ENCODE measurements around the gene NOTCH3.

The NOTCH3 gene

DNA sequence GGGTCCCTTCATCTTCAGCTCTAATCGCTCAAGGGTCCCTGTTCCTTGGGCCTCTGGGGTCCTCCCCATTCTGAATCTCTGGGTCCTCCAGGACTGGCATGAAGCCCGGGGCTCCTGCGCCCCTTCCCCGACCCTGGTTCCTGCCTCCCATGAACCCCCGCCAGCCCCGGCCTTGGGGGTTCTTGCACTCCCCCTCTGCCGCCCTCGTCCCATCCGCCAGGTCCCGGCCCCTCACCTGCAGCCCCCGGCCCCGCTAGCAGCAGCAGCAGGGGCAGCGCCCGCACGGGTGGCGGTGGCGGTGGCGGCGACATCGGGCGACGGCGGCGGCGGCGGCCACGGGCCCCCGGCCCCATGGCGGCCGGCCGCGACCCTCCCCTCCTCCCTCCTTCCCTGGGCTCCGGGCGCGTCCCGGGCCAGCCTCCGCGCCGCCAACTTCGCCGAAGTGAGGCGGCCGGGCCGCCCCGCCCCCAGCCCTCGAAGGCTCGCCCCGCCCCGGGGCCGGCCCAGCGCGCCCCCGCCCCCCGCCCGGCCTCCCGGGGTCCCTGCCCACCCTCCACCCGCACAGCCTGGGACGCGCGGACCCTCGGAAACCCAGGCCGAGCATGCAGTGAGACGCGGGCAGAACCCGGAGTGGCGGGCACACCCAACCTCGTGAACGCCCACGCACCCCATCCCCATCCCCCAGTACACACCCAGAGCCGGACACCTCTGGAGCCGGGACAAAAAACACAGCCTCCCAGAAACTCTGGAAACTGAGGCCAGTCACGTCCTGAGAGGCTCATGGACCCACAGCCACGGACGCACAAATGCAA lies at the start of gene NOTCH3:
NOTCH3 (minus strand) TSS at position 443 of the 812 bp plus-strand sequence; CDS start at position 353, 90 bp downstream.
- DNase-seq = no peak

DNA sequence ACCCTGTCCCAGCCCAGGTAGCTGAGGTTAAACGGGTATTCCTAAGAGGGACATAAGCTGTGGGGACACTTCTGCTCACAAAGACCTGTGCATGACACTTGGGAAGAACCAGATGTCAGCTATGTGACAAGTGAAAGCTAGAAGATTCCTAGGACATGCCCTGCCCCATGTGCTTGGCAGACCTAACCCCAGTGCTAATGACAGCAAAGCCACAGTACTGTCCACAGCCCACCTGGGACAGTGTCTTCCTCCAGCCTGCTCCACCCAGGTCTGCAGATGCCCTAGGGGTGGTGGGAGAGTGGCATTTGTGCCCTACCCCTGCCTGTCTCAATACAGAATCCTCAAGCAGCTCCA lies 49.8 kb upstream of the NOTCH3 start:
- DNase-seq = no peak

DNA sequence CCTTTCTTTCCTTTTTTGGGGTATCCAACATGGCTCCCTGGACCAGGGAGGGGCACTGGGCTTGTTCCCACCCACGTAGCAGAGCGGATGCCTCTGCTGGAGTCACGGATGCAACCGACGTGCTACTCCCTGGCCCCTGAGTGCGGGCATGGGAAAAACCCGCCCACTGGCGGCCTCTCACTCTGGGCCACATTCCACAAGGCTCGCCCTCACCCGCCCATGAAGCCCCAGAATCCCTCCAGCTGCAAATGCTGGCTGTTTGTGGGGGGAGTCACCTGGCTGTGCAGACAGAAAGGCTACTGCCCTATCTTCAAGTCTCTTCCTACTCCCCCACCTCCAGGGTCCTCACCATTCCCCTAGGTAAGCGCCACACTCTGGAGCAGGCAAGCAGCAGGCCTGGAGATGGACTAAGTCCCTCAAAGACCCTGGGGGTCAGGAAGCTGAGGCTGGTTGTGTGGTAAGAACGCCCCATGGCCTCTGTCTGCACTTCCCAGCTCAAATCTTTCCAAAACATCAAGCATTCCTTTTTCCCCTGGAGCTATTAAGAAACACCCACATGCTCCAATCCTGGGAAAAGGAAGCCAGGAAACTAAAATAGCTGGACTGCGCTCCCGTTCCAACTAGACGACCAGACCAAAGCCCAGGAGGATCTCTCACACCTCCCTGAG lies 49.3 kb upstream of the NOTCH3 start:
- DNase-seq = no peak

DNA sequence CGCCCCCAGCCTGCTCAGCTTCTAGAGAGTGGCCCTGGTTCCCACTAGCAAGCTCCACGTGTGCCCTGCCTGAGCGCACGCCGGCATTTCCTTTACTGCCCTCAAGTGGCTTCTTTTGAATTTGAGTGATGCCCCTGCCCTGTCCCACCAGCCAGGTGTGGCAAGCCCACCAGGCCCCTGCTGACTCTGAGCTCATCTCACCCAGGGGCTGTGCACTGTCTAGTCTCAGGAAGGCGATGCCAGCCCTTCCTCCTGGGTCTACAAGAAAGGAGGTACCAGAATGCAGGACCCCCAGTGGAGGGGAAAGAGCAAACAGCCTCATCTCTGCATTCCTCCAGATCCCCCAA lies 48.7 kb upstream of the NOTCH3 start:
- DNase-seq = no peak

DNA sequence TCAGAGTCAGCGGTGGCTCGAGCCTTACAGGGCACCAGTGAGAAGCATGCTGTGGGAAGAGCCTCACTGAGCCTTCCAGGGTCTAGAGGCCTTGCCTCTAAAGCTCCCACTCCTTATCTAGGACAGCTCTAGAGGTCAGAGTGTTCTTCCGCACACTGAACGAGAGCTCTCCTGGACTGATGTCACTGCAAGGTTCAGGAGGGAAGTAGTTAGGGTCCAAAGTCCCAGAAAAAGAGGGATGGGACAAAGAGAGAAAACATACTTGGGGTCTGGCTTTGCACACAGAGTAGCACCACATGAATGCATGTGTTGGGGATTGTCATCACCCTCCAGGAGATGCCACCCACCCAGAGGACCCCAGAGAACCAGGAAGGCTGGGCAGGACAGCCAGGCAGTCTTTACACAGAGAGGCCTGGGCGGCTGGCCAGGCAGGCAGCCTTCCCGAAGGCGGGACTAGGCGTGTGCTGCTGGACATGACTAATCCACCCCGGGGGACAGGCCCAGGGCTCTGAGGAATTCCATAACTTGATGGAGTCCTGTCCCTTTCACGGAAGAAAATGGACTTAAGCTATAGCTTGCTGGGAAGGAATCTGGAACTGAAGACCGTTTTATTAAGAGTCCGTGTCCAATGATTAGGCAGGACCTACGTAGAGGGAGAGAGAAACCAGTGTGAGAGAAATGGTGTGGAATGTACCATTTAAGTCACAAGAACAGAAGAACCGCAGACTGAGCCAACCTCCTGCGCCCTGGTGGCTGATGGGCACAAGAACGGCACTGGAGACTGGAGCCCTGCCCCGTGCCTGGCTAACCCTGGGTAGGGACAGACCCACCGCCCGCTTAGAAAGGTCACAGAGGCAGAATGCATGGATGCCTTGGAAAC lies 48.1 kb upstream of the NOTCH3 start:
- no peak for DNase-seq

DNA sequence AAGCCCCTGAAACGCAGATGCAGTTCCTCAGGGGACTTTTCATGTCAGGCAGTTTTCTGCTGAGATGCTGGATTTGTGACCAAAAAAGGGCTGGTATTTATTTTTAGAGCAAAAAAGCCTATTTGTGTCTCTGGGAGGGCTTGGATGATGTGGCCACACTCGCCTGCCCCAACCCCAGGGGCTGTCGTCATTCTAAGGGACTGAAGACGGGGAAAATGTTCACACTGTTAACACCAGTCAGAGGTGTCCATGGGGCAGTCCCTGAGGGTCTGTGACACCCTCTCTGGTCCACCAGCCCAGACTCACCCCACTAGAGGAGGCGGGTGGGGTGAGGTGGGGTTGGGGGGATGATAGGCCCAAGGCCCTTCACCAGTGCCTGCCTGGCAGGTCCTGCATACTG lies 47.3 kb upstream of the NOTCH3 start:
- DNase-seq = no peak

DNA sequence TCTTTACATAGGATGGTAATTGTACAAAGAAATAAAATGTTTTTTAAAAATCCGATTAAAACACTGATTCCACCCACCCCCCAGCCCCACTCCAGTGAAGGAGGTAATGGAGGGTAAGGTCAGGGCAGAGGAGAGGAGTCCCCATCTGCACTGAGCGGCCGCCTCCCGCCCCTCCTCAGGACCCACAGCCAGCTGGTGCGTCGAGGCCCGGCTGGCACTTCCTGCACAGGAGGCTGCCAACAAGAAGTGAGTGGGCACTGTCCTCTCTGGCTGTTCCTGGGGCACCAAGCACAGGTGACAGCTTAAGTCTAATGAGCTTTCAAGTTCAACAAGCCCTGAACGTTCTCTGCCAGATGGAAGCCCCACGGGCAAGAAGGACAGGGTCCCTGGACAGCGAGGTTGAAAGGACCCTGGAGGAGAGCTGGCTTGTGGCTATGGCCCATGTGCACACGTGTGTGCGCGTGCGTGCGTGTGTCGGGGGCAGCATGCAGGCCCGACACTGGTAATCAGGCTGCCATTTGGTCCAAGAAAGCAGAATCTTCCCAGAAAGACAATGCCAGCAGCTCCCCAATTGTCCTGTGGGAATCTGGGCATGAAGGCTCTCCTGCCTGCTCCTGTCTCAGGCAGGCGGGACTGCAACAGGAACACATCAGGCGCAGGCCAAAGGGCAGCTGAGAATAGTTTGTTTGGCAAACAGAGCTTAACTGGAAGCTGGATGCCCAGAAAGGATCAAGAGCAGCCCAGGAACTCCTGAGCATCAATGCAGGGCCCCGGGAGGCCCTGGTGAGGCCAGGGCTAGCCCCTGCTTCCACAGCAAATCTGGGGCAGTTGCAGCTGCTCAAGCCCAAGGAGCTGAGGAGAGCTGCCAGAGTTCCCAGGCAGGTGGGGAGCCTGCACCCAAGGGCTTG lies 46.6 kb upstream of the NOTCH3 start:
- no peak for DNase-seq

DNA sequence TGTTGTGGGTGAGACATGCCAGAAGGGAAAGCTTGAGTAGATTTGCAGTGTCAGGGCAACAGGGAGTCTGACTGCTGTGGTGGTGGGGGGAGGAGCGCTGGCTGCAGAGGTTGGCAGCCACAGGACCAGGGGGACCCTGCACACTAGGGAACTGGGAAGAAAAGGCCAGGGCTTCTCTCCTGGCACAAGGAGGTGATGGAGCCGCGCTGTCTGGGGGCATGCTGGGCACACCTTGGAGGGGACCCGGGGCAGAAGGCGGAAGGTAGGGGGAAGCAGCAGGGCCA lies 45.3 kb upstream of the NOTCH3 start:
- no peak for DNase-seq

DNA sequence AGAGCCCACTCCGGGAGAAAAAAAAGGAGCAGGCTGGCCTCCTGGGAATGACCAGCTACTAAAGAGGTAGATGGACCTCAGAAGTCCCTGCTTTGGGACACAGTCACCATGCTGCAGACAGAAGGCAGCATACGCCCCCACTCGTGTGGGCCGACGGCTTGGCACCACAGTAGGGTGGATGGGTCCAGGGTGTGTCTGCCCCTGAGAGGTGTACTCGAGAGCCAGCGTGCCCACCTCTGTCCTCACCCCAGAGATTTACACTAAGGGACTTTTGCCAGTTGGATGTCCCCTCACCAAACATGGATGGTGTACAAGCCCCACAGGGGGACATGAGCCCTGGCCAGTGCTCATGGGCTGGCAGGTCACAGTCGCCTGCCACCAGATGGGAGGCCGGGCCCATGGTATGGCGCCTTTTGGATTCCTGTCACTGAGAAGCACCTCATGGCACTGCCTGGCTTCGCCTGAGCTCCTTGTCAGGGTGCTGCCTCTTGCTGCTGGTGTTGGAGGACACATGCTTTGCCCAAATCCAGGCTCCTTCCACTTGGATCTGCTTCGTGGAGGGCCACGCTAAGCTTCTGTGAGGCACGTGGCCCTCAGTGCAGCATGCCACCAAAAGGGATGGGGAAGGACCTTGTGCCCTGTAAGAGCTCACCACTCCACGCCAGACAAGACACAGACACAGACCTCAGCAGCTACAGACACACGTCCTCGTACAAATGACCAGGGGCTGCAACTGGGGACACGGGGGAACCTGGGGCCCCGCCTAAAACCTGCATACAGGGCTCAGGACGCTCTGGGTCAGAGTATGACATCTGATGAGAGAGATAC lies 44.8 kb upstream of the NOTCH3 start:
- no peak for DNase-seq

DNA sequence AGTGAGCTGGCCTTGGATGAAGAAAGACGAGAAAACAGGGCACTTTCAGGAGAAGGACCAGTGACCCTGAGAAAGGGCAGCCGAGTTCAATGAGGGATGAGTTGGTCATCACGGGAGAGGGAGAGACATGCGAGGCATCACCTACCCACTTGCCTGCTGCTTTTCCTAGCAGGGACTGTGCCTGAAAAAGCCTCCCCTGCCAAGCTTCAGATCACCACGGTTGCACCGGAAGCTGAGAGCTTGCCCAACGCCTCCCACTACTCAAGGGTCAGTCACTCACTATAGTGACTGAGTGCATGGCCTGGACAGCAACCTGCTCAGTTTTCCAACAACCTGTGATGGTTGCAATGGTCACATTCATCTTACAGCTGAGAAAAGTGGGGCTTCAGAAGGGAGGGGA lies 44.0 kb upstream of the NOTCH3 start:
- no peak for DNase-seq

DNA sequence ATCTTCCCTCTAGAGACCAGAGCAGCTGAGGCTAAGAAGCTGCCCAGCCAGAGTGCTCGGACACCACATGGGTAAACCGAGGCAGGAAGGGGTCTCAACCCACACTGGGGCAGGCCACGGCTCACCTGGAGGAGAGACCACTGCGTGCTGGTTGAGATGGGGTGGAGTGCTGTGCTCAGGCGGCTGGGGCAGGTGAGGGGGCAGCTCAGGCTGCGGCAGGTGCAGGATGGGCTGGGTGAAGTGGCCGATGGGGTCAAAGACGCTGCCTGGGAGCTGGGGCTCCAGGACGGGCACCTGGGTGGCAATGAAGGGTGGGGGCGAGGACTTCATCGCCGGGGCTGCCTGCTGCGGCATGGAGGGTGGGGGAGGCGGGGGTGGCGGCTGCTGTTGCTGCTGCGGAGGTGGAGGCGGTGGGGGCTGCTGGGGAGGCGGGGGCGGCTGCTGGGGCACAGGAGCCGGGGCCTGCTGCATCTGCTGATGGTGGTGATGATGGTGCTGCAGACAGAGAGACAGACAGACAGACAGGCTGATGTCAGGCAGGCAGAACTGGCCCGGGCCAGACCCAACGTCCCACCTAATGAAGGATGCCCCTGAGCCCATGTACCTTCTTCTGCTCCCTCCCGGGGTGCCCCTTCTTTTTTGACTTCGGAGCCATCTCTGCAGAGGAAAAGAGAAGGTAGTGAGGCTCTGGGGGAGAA lies 43.5 kb upstream of the NOTCH3 start:
- no peak for DNase-seq

DNA sequence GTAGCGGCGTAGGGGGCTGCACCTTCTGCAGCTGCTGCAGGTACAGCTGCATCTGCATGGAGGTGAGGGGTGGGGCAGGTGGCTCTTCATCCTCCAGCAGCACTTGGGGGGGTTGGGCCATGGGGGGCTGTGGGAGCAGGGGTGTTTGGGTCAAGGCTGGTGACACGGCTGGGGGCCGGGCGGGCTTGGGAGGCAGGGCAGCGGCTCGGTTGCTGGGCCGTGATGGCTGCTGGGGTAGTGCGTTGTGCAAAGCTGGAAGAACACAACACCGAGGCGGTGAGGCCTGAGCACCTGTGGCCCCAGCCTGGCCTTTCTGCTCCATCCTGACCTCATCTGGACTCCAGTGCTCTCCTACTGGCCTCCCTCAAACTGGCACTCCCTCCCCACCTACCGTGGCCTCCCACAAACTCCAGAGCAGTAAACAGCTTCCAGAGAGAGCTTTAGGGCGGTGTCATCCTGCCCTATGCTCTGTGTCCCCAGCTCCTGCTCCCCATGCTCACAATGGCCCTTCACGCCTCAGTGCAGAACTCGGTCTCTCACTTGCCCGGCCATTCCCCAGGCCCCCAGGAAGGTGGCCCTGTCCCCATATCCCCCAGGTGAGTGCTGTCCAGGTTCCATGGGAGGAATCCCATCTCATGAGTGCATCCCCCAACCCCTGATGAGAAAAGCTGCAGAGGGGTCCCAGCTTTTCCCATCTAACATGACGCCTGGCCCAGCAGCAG lies 42.6 kb upstream of the NOTCH3 start:
- no peak for DNase-seq

DNA sequence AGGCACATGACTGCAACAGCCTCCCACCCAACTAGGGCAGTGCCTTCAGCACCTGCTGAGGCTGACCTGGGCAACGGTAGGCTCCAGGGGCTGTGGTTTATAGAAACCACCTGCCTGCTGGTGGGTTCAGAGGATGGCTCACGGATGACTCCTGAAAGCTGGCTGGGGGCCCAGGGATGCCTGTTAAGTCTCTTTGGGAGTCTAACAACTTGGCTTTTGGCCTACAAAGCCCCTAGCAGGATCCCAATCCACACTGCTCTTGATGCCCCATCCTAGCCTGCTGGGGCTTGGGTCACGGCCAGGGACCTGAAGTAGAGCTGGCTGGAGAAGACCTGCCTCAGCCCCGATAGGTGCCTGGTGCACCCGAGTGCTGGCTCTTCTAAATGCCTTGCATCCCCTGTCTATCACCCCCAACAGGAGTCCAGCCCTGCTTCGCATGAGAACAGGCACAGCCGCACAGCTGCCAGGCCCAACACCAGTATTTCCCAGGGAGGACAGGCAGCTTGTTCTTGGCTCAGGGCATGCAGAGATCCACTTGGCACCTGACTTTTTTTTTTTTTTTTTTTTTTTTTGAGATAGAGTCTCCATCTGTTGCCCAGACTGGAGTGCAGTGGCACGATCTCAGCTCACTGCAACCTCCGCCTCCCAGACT lies 40.6 kb upstream of the NOTCH3 start:
- no peak for DNase-seq

DNA sequence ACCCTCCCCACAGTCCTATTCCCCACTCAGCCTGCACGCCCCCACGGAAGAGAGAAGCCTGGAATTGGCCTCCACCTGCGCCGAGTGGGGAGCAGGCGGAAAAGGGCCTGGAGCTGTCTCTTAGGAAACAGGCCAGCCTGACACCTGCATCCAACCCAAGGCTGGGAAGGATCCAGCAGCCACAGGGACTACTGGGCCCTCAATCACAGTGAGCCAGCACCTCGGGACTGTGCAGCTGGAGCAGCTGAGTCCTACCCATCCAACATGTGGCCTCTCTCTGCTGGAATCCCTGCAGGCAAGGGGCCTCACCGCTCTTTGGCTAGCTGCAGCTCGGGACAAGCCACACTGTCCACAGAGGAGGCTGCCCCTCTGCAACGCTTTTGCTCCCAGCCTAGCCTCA lies 39.7 kb upstream of the NOTCH3 start:
- DNase-seq = no peak

DNA sequence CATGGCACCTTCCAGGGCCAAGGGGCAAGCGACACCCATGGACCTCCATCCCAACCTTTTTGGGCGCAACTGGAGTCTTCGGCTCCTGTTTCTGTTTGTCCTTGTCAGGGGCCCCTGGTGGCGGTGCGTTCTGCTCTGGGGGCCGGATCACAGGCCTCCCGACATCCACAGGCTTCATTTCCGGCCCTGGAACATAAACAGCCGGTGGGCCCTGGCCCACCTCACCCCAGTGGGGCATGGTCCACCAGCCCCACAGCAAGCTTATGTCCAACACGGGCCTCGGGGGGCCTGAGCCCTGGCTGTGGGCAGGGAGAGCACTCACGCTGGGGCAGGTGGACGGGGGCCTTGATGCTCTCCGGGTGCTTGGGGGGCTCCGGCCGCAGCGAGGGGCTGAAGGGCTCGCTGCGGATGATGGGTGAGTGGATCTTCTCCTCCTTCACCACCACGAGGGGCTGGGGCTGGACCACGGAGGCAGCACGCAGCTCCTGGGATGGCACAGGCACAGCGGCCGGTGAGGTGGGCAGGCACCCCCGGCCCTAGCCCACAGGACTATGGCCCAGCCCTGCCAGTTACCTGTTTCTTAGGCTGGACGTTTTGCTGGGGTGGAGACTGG lies 38.6 kb upstream of the NOTCH3 start:
- DNase-seq = no peak

DNA sequence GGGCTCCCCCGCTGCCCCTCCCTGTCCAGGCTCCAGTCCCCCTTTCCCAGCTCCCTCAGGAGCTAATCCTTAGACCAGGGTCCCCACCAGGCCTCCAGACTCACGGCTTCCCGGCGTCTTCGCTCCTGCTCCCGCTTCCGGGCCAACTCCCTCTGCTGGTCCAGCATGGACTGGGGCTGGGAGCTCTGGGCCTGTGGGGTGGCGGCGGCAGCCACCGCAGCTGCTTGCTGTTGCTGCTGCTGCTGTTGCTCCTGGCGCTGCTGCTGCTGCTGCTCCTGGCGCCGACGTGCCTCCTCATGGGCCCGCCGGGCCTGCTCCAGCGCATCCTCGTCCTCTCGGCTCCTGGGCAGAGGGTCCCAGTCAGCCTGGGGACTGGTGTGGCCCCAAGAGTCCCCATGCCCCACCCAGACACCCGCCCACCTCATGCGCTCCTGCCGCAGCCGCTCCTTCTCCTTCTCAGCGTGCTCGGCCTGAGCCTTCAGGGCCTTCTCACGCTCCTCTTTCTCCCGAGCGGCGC lies 37.9 kb upstream of the NOTCH3 start:
- no peak for DNase-seq

DNA sequence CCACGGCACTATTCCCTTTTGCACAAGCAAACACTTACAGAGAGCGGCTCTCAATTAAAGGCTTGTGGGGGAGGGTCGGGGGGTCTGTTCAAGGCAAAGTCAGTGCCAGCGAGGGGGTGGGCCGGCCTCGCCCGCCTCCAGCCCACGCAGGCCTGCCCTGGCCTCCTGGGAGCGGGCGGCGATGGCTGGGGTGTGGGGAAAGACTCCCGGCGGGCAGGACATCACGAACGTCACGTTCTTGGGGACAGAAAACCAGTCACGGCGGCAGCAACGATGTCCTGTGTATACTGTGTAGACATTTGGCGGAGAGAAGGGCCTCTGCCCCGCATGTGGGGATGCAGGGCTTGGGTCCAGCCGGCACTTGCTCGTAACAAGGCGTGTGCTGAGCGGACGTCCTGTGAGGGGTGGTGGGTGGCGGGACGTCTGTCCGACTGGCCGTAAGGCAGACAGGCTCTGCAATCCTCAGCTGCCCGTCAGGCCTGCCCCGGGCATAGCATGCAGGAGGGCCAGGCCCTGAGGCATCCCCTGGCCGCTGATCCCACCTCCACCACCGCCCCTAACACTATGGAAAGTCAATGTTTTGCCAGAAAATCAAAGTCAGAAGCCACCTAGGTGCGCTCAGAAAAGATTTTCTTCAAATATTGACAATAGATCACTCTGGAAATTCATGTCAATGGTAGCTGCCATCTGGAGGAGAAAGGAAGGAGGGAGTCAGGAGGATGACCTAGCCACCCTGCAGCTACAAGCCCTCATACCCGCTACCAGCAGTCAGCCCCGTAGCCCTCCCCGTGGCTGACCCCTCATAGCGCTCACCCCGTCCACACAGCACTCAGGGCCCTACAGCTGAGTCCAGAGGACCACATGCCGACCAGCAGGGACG lies 37.2 kb upstream of the NOTCH3 start:
- DNase-seq = no peak

DNA sequence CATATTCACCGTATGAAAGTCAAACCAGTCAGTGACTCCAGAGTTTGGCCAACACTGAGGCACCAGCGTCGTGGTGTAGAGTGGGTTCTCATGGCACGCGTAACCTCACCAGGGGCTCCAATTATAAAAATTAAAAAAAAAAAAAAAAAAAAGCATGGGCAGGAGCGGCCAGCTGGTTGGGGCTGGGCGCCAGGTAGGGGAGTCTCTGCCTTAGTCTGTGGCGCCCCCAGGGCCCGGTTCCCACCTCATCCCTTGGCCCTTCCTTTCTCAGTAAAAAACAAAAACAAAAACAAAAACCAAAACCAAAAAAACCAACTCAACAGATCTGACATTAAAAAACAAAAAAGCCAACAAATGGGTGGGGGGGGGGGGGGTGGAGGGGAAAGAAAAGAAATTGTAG lies 36.1 kb upstream of the NOTCH3 start:
- DNase-seq = no peak

All from activated T-cell treated with anti-CD3 and anti-CD28 coated beads, Interleukin-2, amount 50 U/mL, for 48 hours (primary cell).